Right forelimb (tissue), 1 donor: ENCODE data around the gene EHMT1.

Source experiments
- DNase-seq: peaks from one replicate; pipeline ENCODE4 v3.0.0-alpha.2; 2018

The EHMT1 gene

GRCh38 chr9:137676998-137677397 is 58.2 kb downstream of the EHMT1 start:
- no peak for DNase-seq

- no peak for DNase-seq
These were observed 59.4 kb downstream of the EHMT1 start for GRCh38 chr9:137678202-137678601.

GRCh38 chr9:137679249-137679648 is 60.4 kb downstream of the EHMT1 start:
- no peak for DNase-seq

GRCh38 chr9:137679695-137680305 is 61.0 kb downstream of the EHMT1 start:
- DNase-seq = no peak

GRCh38 chr9:137680444-137681358 is 61.9 kb downstream of the EHMT1 start:
- no peak for DNase-seq

- DNase-seq = no peak
These were observed 63.8 kb downstream of the EHMT1 start for GRCh38 chr9:137682428-137683105.

GRCh38 chr9:137683262-137683864 is 64.6 kb downstream of the EHMT1 start:
- DNase-seq = no peak

- no peak for DNase-seq
These were observed 66.4 kb downstream of the EHMT1 start for GRCh38 chr9:137685035-137685740.

- no peak for DNase-seq
These were observed 67.1 kb downstream of the EHMT1 start for GRCh38 chr9:137685741-137686420.

- DNase-seq = no peak
These were observed 69.5 kb downstream of the EHMT1 start for GRCh38 chr9:137688261-137688660.

- DNase-seq = no peak
These were observed 69.9 kb downstream of the EHMT1 start for GRCh38 chr9:137688725-137689124.

- DNase-seq = no peak
These were observed 71.1 kb downstream of the EHMT1 start for GRCh38 chr9:137689745-137690529.

- DNase-seq = no peak
These were observed 72.3 kb downstream of the EHMT1 start for GRCh38 chr9:137690930-137691645.

GRCh38 chr9:137691646-137692351 is 73.0 kb downstream of the EHMT1 start:
- DNase-seq = no peak

GRCh38 chr9:137694236-137694959 is 75.6 kb downstream of the EHMT1 start:
- no peak for DNase-seq

- peak; percentile 57 for DNase-seq
These were observed 76.4 kb downstream of the EHMT1 start for GRCh38 chr9:137694962-137695875.

GRCh38 chr9:137696136-137696925 is 77.5 kb downstream of the EHMT1 start:
- no peak for DNase-seq
